Activated T-helper 17 cell treated with anti-CD3 and anti-CD28 coated beads, Interleukin-2, amount 50 U/mL, for 72 hours (primary cell): ENCODE results near the gene COL5A1. TPM values are rescaled to one million over a fixed set of nuclear protein-coding genes. Genes with fewer than 3 reads are reported as not detected.

Source experiments
- ATAC-seq: fragments of 150-1000 bp; cut with Tn5 transposase; replicated peaks from 2 replicates; pipeline ENCODE4 v1.10.0; 2021; ENCODE audit warnings: mild to moderate bottlenecking, moderate library complexity
- H3K27ac Mint-ChIP-seq: one replicate; pipeline ENCODE4 v1.8.0; 2022; ENCODE audit warnings: mixed read lengths
- H3K27me3 Mint-ChIP-seq: one replicate; pipeline ENCODE4 v1.8.0; 2022; ENCODE audit warnings: mixed read lengths
- H3K36me3 Mint-ChIP-seq: one replicate; pipeline ENCODE4 v1.8.0; 2022; ENCODE audit warnings: low read depth, mild to moderate bottlenecking, mixed read lengths
- H3K4me1 Mint-ChIP-seq: one replicate; pipeline ENCODE4 v1.8.0; 2022; ENCODE audit warnings: mixed read lengths
- H3K4me3 Mint-ChIP-seq: one replicate; pipeline ENCODE4 v1.8.0; 2022; ENCODE audit warnings: mild to moderate bottlenecking, mixed read lengths
- H3K9me3 Mint-ChIP-seq: one replicate; pipeline ENCODE4 v1.8.0; 2022; ENCODE audit warnings: mixed read lengths
- total RNA-seq, 2 donors: library from RNA; stranded (reverse); gene quantifications; one replicate each; pipeline ENCODE4 v1.2.3, GENCODE V29; 2022

Gene COL5A1
- total RNA-seq, 2 donors from 2014 or later = 0.50 to 1.3 TPM

DNA sequence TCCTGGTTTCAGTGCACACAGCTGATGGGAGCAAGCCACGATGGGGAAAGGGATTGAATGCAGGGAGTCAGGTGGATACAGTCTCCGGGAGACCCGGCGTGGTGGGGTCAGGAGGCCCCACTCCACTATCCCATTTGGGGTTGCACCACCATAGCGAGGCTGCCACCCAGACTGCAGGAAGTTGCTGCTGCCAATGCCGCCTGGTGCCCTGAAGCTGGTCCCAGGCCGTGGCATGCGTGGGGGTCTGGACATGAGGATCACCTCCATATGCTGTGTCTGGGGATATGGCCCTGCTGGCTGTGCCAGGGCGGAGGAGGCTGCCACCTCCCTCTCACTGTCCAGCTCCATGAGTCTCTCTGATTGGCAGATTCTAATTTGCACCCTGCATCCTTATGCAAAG, 45.3 kb downstream of the COL5A1 start:
- H3K4me1 Mint-ChIP-seq = no peaks in the 10 kb centered on the region
- H3K27ac Mint-ChIP-seq = no peak overlapping the region
- H3K36me3 Mint-ChIP-seq = no peaks in the 10 kb centered on the region
- ATAC-seq = no peak
- H3K27me3 Mint-ChIP-seq = no peaks in the 10 kb centered on the region
- H3K4me3 Mint-ChIP-seq = no peak overlapping the region
- no peaks in the 10 kb centered on the region for H3K9me3 Mint-ChIP-seq

DNA sequence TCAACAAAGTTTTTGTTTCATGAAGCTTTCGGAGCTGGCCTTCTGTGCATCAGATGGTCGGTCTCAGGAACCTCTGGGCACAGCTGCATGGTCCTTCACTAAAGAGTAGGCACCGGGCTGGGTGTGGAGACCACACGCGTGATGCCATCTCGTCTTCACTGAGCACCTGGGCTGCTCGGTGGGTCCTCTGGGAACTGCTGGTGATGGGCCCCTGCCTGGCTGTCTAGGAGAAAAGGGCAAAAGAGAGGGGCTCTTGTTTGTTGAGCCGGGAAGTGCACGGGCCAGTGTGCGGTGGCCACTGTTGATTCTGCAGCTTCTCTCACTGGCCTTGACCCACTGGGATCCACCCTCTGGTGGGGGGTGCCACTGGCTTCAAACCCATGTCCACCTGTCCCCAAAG, 46.0 kb downstream of the COL5A1 start:
- no peak overlapping the region for H3K4me3 Mint-ChIP-seq
- no peaks in the 10 kb centered on the region for H3K36me3 Mint-ChIP-seq
- H3K4me1 Mint-ChIP-seq = no peaks in the 10 kb centered on the region
- no peaks in the 10 kb centered on the region for H3K27me3 Mint-ChIP-seq
- H3K9me3 Mint-ChIP-seq = no peaks in the 10 kb centered on the region
- no peak for ATAC-seq
- no peak overlapping the region for H3K27ac Mint-ChIP-seq

DNA sequence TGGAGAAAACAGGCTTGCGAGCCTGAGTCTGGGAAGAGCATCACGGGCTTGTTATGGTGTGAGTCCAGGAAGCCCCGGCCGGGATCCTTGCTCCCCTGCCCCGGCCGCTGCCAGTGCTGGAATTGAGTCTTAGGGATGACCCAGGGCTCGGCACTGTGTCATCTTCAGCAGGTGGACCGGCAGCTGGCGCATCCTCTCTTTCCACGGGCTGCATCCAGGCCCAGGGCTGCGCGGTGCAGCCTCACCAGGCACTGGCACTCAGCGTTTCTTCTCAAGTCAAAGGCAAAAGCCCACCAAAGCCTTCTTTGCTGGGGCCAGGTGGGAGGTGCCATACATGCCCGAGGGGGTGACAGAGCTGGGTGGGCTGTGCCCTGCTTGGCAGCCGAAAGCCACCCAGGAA, 46.6 kb downstream of the COL5A1 start:
- no peak overlapping the region for H3K27ac Mint-ChIP-seq
- H3K4me3 Mint-ChIP-seq = no peak overlapping the region
- ATAC-seq = no peak
- H3K9me3 Mint-ChIP-seq = no peaks in the 10 kb centered on the region
- no peaks in the 10 kb centered on the region for H3K27me3 Mint-ChIP-seq
- H3K36me3 Mint-ChIP-seq = no peaks in the 10 kb centered on the region
- H3K4me1 Mint-ChIP-seq = no peaks in the 10 kb centered on the region

DNA sequence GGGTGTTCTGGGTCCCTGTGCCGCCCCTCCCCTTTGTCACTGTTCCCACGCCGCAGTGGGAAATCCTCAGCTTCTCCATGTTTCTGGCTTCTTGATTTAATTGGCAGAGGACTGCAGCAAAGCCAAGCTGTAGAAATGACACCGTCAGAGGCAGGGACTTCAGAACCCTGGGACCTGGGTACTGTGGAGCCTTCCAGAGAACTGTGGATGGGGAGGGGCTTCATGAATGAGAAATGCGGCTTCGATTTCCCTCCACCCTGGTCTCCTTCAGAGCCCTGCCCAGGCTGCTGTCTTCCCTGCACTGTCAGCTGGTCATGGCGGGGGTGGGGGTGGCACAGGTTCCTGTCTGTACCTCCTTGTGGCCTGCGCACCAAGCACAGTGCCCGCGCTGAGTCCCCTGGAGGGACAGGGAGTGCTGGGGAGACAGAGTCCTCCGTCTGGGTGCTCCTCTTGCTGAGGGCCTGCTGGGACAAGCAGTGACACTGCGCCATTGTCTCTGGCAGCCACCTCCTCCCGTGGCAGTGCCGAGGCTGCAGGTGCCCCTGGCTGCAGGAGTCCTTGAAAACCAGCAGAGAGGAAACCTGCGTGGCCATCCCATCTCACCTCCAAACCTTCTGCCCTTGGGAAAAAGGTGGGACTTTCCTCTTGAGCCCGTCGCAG, 47.2 kb downstream of the COL5A1 start:
- no peaks in the 10 kb centered on the region for H3K36me3 Mint-ChIP-seq
- ATAC-seq = no peak
- H3K9me3 Mint-ChIP-seq = no peaks in the 10 kb centered on the region
- no peak overlapping the region for H3K27ac Mint-ChIP-seq
- no peaks in the 10 kb centered on the region for H3K4me1 Mint-ChIP-seq
- H3K4me3 Mint-ChIP-seq = no peak overlapping the region
- no peaks in the 10 kb centered on the region for H3K27me3 Mint-ChIP-seq

DNA sequence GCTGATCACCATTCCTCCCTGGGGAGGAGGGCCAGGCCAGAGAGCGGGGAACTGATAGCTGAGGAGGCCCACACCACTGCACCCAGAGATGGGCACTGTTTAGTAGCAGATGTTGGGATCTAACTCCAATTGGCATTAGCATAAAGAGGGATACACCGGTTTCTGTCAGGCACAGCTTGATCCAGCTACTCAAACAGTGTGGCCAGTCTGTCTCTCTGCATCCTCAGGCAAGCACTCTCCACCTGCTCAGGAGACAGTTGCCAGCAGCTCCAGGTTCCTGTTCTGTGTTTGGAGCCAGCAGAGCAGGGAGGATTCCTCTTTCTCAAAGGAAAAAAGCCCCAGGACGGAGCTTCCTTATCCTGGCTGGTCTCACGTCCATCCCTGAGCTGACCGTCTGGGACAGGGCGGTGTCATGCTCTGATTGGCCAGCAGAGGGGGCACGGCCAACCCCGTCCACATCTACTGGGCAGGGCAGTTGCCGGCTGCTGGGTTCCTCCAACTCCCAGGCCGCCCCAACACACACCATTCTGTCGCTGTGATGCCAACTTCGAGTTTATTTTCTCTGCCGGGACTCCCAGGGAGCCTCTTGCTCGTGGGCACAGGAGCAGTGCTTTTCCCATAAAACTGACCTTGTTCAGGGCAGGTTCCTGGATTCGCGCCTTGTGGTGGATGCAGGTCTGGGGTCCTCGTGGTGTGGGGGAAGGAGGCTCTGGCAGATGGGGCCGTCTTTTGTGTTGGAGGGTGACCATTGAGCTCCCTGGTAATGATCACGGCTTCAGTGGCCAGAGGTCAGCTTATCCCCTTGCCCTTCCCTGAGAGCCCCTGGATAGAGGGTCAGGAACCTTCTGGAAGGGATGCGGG, 47.9 kb downstream of the COL5A1 start:
- no peaks in the 10 kb centered on the region for H3K27me3 Mint-ChIP-seq
- no peak overlapping the region for H3K4me3 Mint-ChIP-seq
- H3K4me1 Mint-ChIP-seq = no peaks in the 10 kb centered on the region
- H3K27ac Mint-ChIP-seq = no peak overlapping the region
- no peaks in the 10 kb centered on the region for H3K9me3 Mint-ChIP-seq
- ATAC-seq = peak; percentile 65
- no peaks in the 10 kb centered on the region for H3K36me3 Mint-ChIP-seq

DNA sequence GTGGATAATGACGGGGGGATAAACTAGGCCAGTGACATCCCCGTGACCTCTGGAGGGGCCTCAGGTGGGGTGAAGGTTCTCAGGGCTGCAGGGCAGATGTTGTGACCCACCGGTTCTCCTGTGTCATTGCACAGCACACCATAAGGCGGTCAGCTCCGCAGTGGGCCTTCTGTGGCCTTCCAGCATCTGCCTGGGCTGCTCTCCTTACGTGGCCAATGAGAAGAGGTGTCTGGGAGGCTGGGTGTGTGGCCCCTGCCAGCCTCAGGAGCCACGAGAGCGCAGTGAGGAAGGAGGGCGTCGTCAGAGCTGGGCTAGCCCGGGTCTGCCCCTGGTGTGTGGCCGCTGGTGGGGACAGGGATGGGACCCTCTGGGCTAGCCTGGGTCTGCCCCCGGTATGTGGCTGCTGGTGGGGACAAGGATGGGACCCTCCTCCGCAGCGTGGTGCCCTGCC, 48.7 kb downstream of the COL5A1 start:
- no peak for ATAC-seq
- Mint-ChIP-seq H3K27me3 (no peaks in the 10 kb centered on the region), H3K27ac (no peak overlapping the region), H3K4me1 (no peaks in the 10 kb centered on the region), H3K9me3 (no peaks in the 10 kb centered on the region), H3K36me3 (no peaks in the 10 kb centered on the region), H3K4me3 (no peak overlapping the region)

DNA sequence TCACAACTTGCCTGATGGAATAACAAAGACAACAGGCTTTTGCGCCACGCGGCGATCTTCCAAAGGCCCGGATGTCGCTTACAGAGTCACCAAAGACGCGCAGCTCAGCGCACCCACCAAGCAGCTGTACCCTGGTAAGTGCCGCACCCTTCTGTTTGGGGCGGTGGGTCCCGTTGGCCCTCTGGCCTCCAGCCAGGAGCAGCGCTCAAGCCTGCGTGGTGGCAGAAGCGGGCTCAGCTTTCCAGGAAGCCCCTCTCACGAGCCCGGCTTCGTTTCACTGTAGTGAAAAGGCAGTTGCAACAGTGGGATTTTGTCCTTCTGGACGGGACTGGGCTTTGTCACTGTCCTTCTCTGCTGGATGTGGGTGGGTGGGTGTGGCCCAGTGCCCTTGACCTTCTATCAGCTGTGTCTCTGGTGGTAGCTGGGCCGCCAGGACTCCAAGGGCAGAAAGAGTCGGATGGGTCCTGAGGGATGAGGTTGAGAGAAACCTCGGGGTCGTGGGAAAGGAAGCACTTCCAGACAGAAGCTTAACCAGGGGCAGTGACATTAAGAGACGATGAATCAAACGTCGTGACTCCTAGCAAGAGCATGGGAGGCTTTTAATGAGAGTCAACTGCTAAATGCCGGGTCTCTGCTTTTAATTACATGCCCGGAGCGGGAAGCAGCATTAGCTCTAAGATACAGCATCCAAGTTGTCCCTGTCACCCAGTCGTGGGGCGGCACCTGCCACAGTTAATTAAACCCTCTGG, 49.5 kb downstream of the COL5A1 start:
- Mint-ChIP-seq H3K4me3 (no peak overlapping the region), H3K27ac (no peak overlapping the region), H3K27me3 (no peaks in the 10 kb centered on the region), H3K9me3 (no peaks in the 10 kb centered on the region), H3K4me1 (no peaks in the 10 kb centered on the region), H3K36me3 (no peaks in the 10 kb centered on the region)
- no peak for ATAC-seq

DNA sequence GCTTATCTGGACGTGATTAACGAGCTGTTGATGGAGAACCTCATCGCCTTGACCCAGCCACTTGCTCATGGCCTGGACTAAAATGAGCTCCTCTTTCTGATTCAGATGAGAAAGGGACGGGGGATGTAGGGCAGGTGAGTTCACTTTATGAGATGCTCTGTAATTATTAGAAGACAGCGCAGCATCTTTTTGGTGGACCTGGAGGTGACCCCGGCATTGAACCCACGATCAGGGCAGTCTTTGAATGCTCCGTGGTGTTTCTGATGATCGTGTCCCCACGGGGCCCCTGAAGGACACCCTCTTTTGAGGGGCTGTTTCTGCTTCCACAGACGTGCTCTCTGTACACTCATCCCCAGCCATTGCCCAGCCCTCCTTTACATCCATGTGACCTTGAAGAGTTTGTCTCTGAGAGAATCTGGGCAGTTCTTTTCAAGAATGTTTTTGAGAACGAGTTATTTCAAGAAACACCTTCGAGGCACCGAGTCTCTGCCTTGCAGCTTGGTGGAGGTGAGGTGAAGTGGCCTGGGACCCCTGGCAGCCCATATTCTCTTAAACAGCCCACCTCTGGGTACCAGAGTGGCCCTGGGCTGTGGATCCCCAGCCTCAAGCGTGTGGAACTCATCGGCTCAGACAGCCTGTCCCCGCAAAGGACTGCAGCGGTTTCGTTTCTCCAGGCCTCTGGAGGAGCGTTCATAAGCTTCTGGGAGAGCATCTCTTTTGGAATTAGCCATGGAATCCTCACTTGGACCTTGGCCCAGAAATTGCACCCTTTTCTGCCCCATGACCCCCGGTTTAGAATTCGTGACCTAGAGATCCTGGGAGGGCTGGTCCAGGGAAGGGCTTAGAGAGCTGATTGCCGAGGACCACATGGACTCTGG, 50.3 kb downstream of the COL5A1 start:
- Mint-ChIP-seq H3K9me3 (no peaks in the 10 kb centered on the region), H3K36me3 (no peaks in the 10 kb centered on the region), H3K4me1 (no peaks in the 10 kb centered on the region), H3K4me3 (no peak overlapping the region), H3K27ac (no peak overlapping the region), H3K27me3 (no peaks in the 10 kb centered on the region)
- ATAC-seq = no peak

DNA sequence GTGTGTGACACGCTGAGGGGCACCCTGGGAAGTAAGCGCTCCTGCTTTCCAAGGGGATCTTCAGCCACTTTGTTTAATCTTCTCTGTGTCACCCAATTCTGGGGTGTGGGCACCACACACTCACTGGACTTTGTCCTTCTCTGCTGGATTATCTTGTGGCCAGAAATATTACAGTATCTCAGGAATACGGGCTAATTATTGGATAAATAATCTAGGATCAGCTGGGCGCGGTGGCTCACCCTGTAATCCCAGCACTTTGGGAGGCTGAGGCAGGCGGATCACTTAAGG, 50.9 kb downstream of the COL5A1 start:
- H3K27ac Mint-ChIP-seq = no peak overlapping the region
- no peak overlapping the region for H3K4me3 Mint-ChIP-seq

DNA sequence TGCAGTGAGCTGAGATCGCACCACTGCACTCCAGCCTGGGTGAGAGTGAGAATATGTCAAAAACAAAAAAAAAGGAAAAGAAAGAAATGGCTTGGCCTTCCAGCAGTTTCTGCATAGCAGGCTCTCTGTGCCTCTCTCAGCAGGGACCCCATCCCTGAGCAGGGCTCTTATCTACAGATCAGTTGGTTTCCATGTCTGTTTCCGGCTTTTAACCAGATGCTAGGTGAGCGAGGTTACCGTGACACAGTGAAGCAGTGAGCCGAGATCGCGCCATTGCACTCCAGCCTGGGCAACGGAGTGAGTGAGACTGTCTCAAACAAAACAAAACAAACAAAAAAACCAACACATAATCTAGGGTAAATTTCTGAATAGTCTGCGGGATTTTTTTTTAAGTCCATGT, 51.4 kb downstream of the COL5A1 start:
- H3K9me3 Mint-ChIP-seq = no peaks in the 10 kb centered on the region
- H3K4me1 Mint-ChIP-seq = no peaks in the 10 kb centered on the region
- H3K4me3 Mint-ChIP-seq = no peak overlapping the region
- peak; percentile 34 for ATAC-seq
- H3K27me3 Mint-ChIP-seq = no peaks in the 10 kb centered on the region
- H3K36me3 Mint-ChIP-seq = no peaks in the 10 kb centered on the region
- H3K27ac Mint-ChIP-seq = no peak overlapping the region

More for the DNA sequence above, 50.9 kb downstream of the COL5A1 start:
- Mint-ChIP-seq H3K4me1 (no peaks in the 10 kb centered on the region), H3K9me3 (no peaks in the 10 kb centered on the region), H3K27me3 (no peaks in the 10 kb centered on the region), H3K36me3 (no peaks in the 10 kb centered on the region)
- no peak for ATAC-seq

DNA sequence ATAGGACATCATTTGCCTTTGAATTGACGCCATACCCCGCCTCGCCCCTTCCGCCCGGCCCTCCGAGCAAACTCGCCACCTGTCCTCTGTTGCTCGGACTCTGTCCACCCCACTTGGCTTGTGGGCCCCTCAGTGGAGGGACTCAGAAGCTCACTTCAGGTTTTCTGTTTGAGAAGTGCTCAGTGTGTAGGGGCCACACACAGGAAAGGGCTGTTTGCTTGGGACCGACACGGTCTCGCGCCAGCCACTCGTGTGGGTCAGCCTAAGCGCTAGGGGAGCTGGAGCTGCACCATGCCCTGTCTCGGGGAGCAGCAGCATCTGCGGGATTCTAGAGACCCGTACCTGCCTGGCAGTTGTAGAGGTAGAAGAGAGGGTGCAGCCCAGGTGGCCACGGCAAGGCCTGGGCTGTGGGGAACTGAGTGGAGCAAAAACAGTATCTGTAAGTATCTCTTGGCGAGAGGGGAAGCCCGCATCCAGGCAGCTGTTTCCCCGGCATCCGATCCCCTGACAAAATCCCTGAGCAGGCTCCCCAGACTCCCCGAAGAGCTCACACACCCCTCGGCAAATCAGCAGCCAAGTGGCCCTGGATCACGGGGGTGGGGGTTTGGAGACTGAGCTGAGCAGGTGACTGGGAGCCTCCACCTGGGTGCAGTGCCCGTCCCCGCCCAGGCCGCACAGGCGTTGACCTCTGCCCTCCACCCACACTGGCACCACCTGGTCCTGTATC, 52.2 kb downstream of the COL5A1 start:
- Mint-ChIP-seq H3K9me3 (no peaks in the 10 kb centered on the region), H3K4me3 (no peak overlapping the region), H3K27ac (no peak overlapping the region), H3K27me3 (no peaks in the 10 kb centered on the region), H3K36me3 (no peaks in the 10 kb centered on the region), H3K4me1 (no peaks in the 10 kb centered on the region)
- ATAC-seq = no peak

DNA sequence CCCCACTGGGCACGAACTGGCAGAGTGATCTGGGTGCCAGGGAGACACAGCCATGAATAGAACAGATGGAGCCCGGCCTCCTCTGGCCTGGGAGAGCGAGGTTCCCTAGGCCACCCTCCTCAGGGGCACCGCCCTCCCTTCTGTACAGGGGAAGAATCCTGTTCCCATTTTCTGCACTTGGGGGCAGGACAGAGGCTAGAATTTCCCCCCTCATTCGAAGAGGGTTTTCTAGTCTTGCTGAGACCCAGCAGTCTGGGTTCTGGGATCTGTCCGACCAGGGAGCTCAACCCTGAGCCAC, 52.7 kb downstream of the COL5A1 start:
- Mint-ChIP-seq H3K9me3 (no peaks in the 10 kb centered on the region), H3K27ac (no peak overlapping the region), H3K27me3 (no peaks in the 10 kb centered on the region), H3K36me3 (no peaks in the 10 kb centered on the region), H3K4me3 (no peak overlapping the region), H3K4me1 (no peaks in the 10 kb centered on the region)
- ATAC-seq = no peak

DNA sequence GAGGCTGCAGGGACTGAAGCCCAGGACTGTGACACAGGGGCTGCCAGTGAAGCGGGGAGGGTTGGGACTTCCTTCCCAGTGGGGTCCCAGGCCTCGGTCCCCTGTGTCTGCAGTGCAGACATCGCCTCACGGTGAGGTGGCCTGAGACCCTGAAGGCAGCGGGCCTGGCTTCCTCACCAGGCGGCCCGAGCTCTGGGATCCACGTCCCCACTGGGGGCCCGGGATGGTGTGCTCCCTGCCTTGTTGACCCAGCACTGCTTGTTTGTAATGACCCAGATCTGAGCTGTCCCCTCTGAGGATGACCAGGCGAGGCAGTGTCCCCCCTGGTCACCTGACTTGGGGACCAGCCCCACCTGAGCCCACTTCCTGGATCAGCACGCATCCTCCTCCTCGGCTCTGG, 53.1 kb downstream of the COL5A1 start:
- Mint-ChIP-seq H3K36me3 (no peaks in the 10 kb centered on the region), H3K4me1 (no peaks in the 10 kb centered on the region), H3K27me3 (no peaks in the 10 kb centered on the region)

DNA sequence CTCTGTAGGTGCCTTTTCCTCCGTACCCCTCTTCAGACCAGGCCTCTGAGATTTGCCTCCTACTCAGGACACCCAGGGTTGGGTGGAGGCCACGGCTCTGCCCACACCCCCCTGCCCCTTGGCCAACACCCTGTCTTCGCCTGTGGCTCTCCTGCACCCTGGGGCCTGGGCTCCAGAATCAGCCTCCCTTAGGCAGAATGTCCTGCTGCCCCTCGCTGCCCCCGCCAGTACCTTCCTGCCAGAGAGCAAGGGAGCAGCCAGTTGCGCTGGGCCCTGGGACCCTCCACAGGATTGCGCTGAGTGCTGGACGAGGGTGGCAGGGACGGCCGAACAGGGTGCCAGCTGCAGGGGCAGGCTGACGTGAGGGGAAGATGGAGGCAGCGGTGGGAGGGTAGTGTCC, 53.5 kb downstream of the COL5A1 start:
- no peaks in the 10 kb centered on the region for H3K9me3 Mint-ChIP-seq
- ATAC-seq = no peak
- no peaks in the 10 kb centered on the region for H3K4me1 Mint-ChIP-seq
- H3K36me3 Mint-ChIP-seq = no peaks in the 10 kb centered on the region
- no peak overlapping the region for H3K4me3 Mint-ChIP-seq
- no peak overlapping the region for H3K27ac Mint-ChIP-seq
- no peaks in the 10 kb centered on the region for H3K27me3 Mint-ChIP-seq

More for the DNA sequence above, 53.1 kb downstream of the COL5A1 start:
- ATAC-seq = no peak
- Mint-ChIP-seq H3K9me3 (no peaks in the 10 kb centered on the region), H3K27ac (no peak overlapping the region), H3K4me3 (no peak overlapping the region)
